WTC11 (cell line): Measurements from ENCODE around the gene GJB3. TPM values are rescaled to one million over a fixed set of nuclear protein-coding genes. Genes with fewer than 3 reads are reported as not detected.

Experiments used
- ATAC-seq: fragments of 200-7000 bp; cut with Tn5 transposase; 2 replicates; pipeline ENCODE4 v1.10.0; 2021; ENCODE audit warnings: mild to moderate bottlenecking, moderate library complexity
- CTCF ChIA-PET: fragments of 300-600 bp; sonication (Branson Sonifier 250); formaldehyde crosslinking; loops from one replicate; lab custom pipeline; 2021; ENCODE audit warnings: antibody characterized with exemption; lab: Charles Lee
- POLR2A ChIA-PET: fragments of 350-600 bp; sonication (Branson Sonifier 250); formaldehyde crosslinking; loops from one replicate; lab custom pipeline; 2021; ENCODE audit warnings: antibody characterized with exemption; lab: Charles Lee
- DNase-seq: peaks from one replicate; pipeline ENCODE4 v3.0.0; 2021; ENCODE audit warnings: low spot score
- H3K27ac Mint-ChIP-seq: 2 replicates; pipeline ENCODE4 v1.8.0; 2021; ENCODE audit warnings: mixed read lengths
- H3K27me3 Mint-ChIP-seq: 2 replicates; pipeline ENCODE4 v1.8.0; 2021; ENCODE audit warnings: low read depth, mild to moderate bottlenecking, moderate library complexity, mixed read lengths
- H3K36me3 Mint-ChIP-seq: 2 replicates; pipeline ENCODE4 v1.8.0; 2021; ENCODE audit warnings: mixed read lengths
- H3K4me1 Mint-ChIP-seq: 2 replicates; pipeline ENCODE4 v1.8.0; 2022; ENCODE audit warnings: mixed read lengths
- H3K4me3 Mint-ChIP-seq: 2 replicates; pipeline ENCODE4 v1.8.0; 2021; ENCODE audit warnings: mild to moderate bottlenecking, moderate library complexity, mixed read lengths
- H3K9me3 Mint-ChIP-seq: 2 replicates; pipeline ENCODE4 v1.8.0; 2021; ENCODE audit warnings: mixed read lengths
- ATF1 ChIP-seq: sonication (generic); formaldehyde crosslinking; IDR thresholded peaks from 2 replicates; pipeline ENCODE4 v1.8.1; 2023; ENCODE audit warnings: mild to moderate bottlenecking, moderate library complexity, missing genetic modification reagents
- CREM ChIP-seq: sonication (generic); formaldehyde crosslinking; IDR thresholded peaks from 2 replicates; pipeline ENCODE4 v1.8.1; 2022; ENCODE audit warnings: mild to moderate bottlenecking, missing genetic modification reagents, moderate library complexity
- ETV6 ChIP-seq: sonication (generic); formaldehyde crosslinking; IDR thresholded peaks from 2 replicates; pipeline ENCODE4 v1.8.1; 2022; ENCODE audit warnings: mild to moderate bottlenecking, missing genetic modification reagents
- FOXJ3 ChIP-seq: sonication (generic); formaldehyde crosslinking; IDR thresholded peaks from 2 replicates; pipeline ENCODE4 v1.9.0; 2021; ENCODE audit warnings: missing genetic modification reagents, mild to moderate bottlenecking, borderline replicate concordance
- IRF2 ChIP-seq: sonication (generic); formaldehyde crosslinking; IDR thresholded peaks from 2 replicates; pipeline ENCODE4 v1.8.0; 2022; ENCODE audit warnings: low read depth, missing genetic modification reagents, borderline replicate concordance
- MYBL2 ChIP-seq: sonication (generic); formaldehyde crosslinking; IDR thresholded peaks from 2 replicates; pipeline ENCODE4 v1.8.1; 2023; ENCODE audit warnings: mild to moderate bottlenecking, moderate library complexity, missing genetic modification reagents
- NR3C1 ChIP-seq: sonication (generic); formaldehyde crosslinking; conservative IDR thresholded peaks from 2 replicates; pipeline ENCODE4 v1.8.1; 2023; ENCODE audit warnings: low read depth, mild to moderate bottlenecking, missing genetic modification reagents
- PRRX2 ChIP-seq: fragments of 250-450 bp; sonication (Bioruptor Pico); IDR thresholded peaks from 2 replicates; pipeline ENCODE4 v1.8.0; 2021; ENCODE audit warnings: mild to moderate bottlenecking
- RORB ChIP-seq: fragments of 250-450 bp; sonication (Bioruptor Pico); IDR thresholded peaks from 2 replicates; pipeline ENCODE4 v1.9.0; 2021; ENCODE audit warnings: mild to moderate bottlenecking
- SMAD3 ChIP-seq: sonication (generic); formaldehyde crosslinking; IDR thresholded peaks from 2 replicates; pipeline ENCODE4 v1.8.0; 2022; ENCODE audit warnings: missing genetic modification reagents, mild to moderate bottlenecking, borderline replicate concordance
- SP1 ChIP-seq: sonication (generic); formaldehyde crosslinking; conservative IDR thresholded peaks from 2 replicates; pipeline ENCODE4 v1.8.1; 2022; ENCODE audit warnings: missing genetic modification reagents
- ZNF219 ChIP-seq: sonication (generic); formaldehyde crosslinking; IDR thresholded peaks from 2 replicates; pipeline ENCODE4 v1.8.0; 2023; ENCODE audit warnings: missing genetic modification reagents, mild to moderate bottlenecking, borderline replicate concordance
- total RNA-seq: library from RNA; stranded (reverse); gene quantifications from 3 replicates; pipeline ENCODE4 v1.2.3, GENCODE V29; 2021
- TF ChIP-seq, protein P1 (sequence below): sonication (generic); formaldehyde crosslinking; IDR thresholded peaks from 2 replicates; pipeline ENCODE4 v1.8.1; 2023; ENCODE audit warnings: mild to moderate bottlenecking, missing genetic modification reagents, borderline replicate concordance
- TF ChIP-seq, protein P2 (sequence below): sonication (generic); formaldehyde crosslinking; IDR thresholded peaks from 2 replicates; pipeline ENCODE4 v1.8.0; 2023; ENCODE audit warnings: missing genetic modification reagents, mild to moderate bottlenecking, borderline replicate concordance
- TF ChIP-seq, protein P3 (sequence below): sonication (generic); formaldehyde crosslinking; IDR thresholded peaks from 2 replicates; pipeline ENCODE4 v1.8.0; 2022; ENCODE audit warnings: mild to moderate bottlenecking, missing genetic modification reagents
- TF ChIP-seq, protein P4 (sequence below): sonication (generic); formaldehyde crosslinking; IDR thresholded peaks from 2 replicates; pipeline ENCODE4 v1.8.0; 2022; ENCODE audit warnings: mild to moderate bottlenecking, missing genetic modification reagents
- TF ChIP-seq, protein P5 (sequence below): sonication (generic); formaldehyde crosslinking; IDR thresholded peaks from 2 replicates; pipeline ENCODE4 v1.8.0; 2023; ENCODE audit warnings: missing genetic modification reagents

The GJB3 gene
- total RNA-seq, 1 experiment from 2014 or later, result 0.46 TPM

DNA sequence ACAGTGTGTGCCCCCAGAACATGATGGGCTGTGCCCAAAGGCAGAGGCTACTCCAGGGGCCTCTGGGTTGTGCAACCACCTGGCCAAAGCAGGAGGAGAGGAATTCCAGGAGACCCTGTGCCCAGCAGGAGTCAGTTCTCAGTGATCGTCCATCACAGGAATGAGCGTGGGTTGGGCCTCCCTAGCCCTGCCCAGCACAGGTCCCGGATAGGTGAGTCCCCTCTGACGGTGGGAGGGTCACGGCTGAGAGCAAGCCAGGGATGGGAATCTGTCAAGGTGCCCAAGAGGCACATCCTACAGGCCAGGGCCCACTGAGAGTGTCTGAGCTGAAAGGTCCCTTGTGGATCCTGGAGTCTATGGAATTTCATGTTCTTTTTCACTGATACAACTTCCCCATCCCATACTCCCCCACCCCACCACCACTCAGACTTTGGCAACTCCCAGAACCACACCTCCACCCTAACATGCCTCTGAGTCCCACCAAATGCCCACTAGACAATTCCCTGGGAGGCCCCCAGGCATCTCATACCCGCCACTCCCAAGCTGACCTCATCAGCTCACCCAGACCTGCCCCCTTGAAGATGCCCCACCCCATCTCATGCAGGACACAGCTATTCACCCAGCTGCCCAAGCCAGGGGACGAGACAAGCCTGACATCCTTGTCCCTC lies 18.4 kb upstream of the GJB3 start (continued):
- TF ChIP-seq, protein P1, sequence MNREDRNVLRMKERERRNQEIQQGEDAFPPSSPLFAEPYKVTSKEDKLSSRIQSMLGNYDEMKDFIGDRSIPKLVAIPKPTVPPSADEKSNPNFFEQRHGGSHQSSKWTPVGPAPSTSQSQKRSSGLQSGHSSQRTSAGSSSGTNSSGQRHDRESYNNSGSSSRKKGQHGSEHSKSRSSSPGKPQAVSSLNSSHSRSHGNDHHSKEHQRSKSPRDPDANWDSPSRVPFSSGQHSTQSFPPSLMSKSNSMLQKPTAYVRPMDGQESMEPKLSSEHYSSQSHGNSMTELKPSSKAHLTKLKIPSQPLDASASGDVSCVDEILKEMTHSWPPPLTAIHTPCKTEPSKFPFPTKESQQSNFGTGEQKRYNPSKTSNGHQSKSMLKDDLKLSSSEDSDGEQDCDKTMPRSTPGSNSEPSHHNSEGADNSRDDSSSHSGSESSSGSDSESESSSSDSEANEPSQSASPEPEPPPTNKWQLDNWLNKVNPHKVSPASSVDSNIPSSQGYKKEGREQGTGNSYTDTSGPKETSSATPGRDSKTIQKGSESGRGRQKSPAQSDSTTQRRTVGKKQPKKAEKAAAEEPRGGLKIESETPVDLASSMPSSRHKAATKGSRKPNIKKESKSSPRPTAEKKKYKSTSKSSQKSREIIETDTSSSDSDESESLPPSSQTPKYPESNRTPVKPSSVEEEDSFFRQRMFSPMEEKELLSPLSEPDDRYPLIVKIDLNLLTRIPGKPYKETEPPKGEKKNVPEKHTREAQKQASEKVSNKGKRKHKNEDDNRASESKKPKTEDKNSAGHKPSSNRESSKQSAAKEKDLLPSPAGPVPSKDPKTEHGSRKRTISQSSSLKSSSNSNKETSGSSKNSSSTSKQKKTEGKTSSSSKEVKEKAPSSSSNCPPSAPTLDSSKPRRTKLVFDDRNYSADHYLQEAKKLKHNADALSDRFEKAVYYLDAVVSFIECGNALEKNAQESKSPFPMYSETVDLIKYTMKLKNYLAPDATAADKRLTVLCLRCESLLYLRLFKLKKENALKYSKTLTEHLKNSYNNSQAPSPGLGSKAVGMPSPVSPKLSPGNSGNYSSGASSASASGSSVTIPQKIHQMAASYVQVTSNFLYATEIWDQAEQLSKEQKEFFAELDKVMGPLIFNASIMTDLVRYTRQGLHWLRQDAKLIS (CRISPR knock-in tag), result no peak
- TF ChIP-seq RORB (CRISPR knock-in tag), result no peak
- TF ChIP-seq, all 79 proteins: peak for 0

DNA sequence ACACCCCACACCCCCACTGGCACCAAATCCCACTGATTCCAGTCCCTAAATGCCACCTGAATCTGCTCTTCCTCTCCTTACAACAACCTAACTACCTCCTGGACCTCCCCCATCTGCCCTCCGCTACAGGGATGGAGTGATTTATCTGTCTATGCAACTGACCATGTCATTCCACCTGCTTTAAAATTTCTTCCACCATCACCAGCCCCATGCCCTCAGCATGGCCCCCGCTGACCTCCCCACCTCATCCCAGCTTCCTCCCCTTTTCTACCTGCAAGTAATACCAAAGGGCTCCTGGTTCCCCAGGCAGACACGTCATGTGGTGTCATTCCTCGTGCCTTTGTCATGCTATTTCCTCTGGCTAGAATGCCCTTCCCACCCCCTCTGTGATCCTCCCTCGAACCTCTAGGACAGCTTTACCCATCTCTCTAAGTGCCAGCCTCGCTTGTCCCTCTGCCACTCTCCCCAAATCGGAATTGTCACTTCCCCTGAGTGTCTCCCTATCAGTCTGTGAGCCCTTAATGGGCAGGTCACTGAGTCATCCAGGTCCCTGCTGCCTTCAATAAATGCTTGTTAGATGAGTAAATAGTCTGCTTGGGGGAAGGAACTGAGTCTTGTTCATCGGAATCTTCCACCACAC lies 17.8 kb upstream of the GJB3 start:
- ATAC-seq, result peak; percentile 67
- H3K9me3 Mint-ChIP-seq, result peaks cover 3% of the 10 kb centered on the region; the same call in 1 of the 2 replicates
- TF ChIP-seq RORB (CRISPR knock-in tag), result no peak
- TF ChIP-seq FOXJ3 (CRISPR knock-in tag), result no peak
- no peak for TF ChIP-seq SMAD3 (CRISPR knock-in tag)
- TF ChIP-seq, protein P2, sequence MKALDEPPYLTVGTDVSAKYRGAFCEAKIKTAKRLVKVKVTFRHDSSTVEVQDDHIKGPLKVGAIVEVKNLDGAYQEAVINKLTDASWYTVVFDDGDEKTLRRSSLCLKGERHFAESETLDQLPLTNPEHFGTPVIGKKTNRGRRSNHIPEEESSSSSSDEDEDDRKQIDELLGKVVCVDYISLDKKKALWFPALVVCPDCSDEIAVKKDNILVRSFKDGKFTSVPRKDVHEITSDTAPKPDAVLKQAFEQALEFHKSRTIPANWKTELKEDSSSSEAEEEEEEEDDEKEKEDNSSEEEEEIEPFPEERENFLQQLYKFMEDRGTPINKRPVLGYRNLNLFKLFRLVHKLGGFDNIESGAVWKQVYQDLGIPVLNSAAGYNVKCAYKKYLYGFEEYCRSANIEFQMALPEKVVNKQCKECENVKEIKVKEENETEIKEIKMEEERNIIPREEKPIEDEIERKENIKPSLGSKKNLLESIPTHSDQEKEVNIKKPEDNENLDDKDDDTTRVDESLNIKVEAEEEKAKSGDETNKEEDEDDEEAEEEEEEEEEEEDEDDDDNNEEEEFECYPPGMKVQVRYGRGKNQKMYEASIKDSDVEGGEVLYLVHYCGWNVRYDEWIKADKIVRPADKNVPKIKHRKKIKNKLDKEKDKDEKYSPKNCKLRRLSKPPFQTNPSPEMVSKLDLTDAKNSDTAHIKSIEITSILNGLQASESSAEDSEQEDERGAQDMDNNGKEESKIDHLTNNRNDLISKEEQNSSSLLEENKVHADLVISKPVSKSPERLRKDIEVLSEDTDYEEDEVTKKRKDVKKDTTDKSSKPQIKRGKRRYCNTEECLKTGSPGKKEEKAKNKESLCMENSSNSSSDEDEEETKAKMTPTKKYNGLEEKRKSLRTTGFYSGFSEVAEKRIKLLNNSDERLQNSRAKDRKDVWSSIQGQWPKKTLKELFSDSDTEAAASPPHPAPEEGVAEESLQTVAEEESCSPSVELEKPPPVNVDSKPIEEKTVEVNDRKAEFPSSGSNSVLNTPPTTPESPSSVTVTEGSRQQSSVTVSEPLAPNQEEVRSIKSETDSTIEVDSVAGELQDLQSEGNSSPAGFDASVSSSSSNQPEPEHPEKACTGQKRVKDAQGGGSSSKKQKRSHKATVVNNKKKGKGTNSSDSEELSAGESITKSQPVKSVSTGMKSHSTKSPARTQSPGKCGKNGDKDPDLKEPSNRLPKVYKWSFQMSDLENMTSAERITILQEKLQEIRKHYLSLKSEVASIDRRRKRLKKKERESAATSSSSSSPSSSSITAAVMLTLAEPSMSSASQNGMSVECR (CRISPR knock-in tag), result no peak
- TF ChIP-seq IRF2 (CRISPR knock-in tag), result no peak
- TF ChIP-seq ZNF219 (CRISPR knock-in tag), result no peak
- TF ChIP-seq MYBL2 (CRISPR knock-in tag), result no peak
- TF ChIP-seq, protein P3, sequence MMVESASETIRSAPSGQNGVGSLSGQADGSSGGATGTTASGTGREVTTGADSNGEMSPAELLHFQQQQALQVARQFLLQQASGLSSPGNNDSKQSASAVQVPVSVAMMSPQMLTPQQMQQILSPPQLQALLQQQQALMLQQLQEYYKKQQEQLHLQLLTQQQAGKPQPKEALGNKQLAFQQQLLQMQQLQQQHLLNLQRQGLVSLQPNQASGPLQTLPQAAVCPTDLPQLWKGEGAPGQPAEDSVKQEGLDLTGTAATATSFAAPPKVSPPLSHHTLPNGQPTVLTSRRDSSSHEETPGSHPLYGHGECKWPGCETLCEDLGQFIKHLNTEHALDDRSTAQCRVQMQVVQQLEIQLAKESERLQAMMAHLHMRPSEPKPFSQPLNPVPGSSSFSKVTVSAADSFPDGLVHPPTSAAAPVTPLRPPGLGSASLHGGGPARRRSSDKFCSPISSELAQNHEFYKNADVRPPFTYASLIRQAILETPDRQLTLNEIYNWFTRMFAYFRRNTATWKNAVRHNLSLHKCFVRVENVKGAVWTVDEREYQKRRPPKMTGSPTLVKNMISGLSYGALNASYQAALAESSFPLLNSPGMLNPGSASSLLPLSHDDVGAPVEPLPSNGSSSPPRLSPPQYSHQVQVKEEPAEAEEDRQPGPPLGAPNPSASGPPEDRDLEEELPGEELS (CRISPR knock-in tag), result no peak
- TF ChIP-seq, protein P1 (CRISPR knock-in tag), result no peak
- no peak for TF ChIP-seq ATF1 (CRISPR knock-in tag)
- TF ChIP-seq SP1 (CRISPR knock-in tag), result no peak
- TF ChIP-seq, protein P4, sequence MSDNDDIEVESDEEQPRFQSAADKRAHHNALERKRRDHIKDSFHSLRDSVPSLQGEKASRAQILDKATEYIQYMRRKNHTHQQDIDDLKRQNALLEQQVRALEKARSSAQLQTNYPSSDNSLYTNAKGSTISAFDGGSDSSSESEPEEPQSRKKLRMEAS (CRISPR knock-in tag), result no peak
- no peak for TF ChIP-seq NR3C1
- TF ChIP-seq CREM (CRISPR knock-in tag), result no peak
- TF ChIP-seq, protein P5, sequence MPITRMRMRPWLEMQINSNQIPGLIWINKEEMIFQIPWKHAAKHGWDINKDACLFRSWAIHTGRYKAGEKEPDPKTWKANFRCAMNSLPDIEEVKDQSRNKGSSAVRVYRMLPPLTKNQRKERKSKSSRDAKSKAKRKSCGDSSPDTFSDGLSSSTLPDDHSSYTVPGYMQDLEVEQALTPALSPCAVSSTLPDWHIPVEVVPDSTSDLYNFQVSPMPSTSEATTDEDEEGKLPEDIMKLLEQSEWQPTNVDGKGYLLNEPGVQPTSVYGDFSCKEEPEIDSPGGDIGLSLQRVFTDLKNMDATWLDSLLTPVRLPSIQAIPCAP (CRISPR knock-in tag), result no peak
- no peak for TF ChIP-seq PRRX2 (CRISPR knock-in tag)
- TF ChIP-seq ETV6 (CRISPR knock-in tag), result no peak

More for the DNA sequence above, 17.8 kb upstream of the GJB3 start:
- ChIA-PET CTCF (interaction anchor here (1.1 kb wide), 1 partner anchor 23 kb away, joined by 3 read pairs; no protein-coding TSS in a partner anchor), POLR2A (no interaction called here)
- H3K27me3 Mint-ChIP-seq, result peaks cover 3% of the 10 kb centered on the region; the same call in 1 of the 2 replicates
- DNase-seq, result no peak
- no peaks in the 10 kb centered on the region; the same call in 1 of the 2 replicates for H3K36me3 Mint-ChIP-seq
- no peak overlapping the region for H3K27ac Mint-ChIP-seq
- H3K4me1 Mint-ChIP-seq, result peaks cover 19% of the 10 kb centered on the region
- H3K4me3 Mint-ChIP-seq, result no peak overlapping the region
